Umbilical cord (tissue), 2 donors: ENCODE results near the gene SSX7. TPM values are rescaled to one million over a fixed set of nuclear protein-coding genes. Genes with fewer than 3 reads are reported as not detected.
"Not testable (repeated sequence)": the region's sequence is repeated elsewhere in the genome, so short reads cannot be mapped to it uniquely, and the experiment has no call there.

Source experiments
- DNase-seq: peaks from one replicate; pipeline ENCODE4 v3.0.0-alpha.2; 2015; ENCODE audit warnings: low spot score
- total RNA-seq: library from RNA; depleted of rRNA; stranded (reverse); fragments of >200 nt; gene quantifications from one replicate; pipeline ENCODE4 v1.2.3, GENCODE V29; 2014; ENCODE audit warnings: low replicate concordance; ENCODE audit not compliant: insufficient read depth

The SSX7 gene, protein sequence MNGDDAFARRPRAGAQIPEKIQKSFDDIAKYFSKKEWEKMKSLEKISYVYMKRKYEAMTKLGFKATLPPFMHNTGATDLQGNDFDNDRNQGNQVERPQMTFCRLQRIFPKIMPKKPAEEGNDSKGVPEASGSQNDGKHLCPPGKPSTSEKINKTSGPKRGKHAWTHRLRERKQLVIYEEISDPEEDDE
- not detected for total RNA-seq

DNA sequence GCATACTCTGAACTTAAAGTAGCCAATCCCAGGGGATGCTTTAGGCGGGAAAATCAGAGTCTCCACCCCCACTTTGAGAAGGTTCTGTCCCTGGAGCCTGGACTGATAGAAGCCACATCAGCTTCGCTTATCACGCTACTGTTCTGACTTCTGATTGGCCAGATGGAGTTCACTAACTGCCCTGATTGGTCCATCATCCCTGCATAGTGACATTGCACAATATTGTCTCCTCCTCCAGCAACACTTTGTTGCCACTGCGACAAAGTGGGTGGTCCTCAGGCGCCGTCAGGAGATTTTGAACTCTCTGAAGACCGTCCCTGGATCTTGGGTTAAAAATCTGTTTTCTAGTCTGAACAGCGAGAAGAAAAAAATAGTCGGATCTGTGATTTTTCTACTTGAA, at the start of gene SSX7:
SSX7 (minus strand) TSS at position 101 of the 400 bp plus-strand sequence. CDS start 1,428 bp downstream, outside the sequence.
- not testable (repeated sequence) for DNase-seq

DNA sequence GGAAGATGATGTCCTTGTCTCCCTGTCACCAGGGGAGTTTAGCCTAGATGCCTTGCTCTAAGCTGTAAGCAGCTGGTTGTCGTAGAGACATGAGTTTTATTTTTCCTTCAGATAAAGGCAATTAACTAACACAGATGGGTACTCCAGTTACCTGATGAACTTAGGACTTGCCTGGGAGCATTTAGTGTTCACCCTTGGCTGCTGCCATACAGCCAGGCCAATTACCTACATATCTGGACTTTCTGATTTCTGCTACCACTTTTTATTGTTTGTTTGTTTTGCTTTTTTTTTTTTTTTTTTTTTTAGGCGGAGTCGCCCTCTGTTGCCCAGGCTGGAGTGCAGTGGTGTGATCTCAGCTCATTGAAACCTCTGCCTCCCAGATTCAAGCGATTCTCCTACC, 37.3 kb upstream of the SSX7 start:
- DNase-seq = not testable (repeated sequence)

DNA sequence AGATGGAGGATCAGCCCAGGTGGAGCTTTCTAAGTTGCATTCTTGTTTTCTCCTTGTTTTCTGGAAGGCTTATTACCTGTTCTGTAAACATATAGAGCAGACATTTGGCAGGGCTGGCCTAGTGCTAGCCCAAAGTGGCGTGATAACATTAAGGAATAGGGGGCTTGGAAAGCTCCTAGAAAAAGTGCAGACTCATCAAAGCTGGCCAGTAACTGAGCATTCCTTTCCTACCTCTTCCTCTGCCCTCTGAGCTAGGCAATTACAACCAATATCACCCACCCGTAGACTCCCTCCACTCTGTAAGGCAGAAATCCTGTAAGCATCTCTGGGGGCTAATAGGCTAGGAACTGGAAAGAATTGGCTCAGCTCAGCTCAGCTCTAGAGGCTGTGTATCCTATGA, 7.5 kb upstream of the SSX7 start:
- DNase-seq = not testable (repeated sequence)

DNA sequence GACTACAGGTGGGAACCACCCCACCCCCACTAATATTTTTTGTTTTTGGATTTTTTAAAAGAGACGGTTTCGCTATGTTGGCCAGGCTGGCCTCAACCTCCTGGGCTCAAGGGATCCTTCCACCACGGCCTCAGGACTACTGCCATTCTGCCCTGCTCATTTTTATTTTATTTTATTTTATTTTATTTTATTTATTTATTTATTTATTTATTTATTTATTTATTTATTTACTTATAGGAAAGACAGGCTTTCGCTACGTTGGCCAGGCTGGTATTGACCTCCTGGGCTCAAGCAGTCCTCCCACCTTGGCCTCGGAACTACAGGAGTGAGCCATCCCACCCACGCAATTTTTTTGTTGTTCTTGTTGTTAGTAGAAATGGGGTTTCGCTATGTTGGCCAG, 775 bp upstream of the SSX7 start:
- not testable (repeated sequence) for DNase-seq

DNA sequence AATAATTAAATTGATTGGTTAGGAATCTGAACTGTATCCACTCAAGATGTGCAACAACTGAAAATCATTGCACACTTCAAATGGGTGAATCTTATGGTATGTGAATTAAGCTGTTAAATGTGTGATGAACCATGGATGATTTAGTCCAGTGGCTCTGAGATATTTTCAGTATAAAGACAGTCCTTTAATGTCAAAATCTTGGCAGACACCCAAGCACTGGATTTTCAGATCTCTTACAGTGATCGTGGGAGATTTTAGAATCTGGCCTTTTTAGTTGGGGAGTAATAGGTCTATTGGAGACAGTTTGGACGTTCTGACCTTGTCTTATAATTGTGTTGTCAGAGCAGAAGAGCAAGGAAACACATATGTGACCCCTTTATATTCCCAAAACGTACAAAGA, 4.0 kb downstream of the SSX7 start:
- DNase-seq = not testable (repeated sequence)

DNA sequence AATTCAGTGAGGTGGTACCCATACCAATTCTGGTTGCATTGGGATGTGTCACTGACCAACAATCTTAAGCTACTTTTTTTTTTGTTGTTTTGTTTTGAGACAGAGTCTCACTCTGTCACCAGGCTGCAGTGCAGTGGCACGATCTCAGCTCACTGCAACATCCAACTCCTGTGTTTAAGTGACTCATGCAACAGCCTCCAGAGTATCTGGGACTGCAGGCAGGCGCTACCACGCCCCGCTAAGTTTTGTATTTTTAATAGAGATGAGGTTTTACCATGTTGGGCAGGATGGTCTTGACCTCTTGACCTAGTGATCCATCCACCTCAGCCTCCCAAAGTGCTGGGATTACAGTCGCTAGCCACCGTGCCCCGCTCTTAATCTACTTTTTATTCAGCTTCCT, 5.7 kb downstream of the SSX7 start:
- DNase-seq = not testable (repeated sequence)

DNA sequence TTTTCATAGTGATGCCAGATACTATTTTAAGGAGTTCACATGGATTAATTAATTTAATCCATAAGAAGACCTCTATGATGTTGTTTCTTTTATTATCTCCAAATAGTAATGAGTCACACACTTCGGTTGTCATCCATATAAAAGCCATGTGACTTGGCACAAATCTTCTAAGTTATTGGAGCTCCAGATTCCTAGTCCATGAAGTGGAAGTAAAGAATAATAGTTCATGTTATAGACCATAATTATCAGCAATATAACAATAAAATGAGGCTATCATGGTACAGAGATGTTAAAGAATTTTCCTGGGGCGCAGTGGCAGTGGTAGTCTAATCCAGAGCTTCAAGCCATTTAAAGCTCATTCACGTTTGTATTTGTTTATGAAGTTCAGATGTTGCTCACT, 26.2 kb downstream of the SSX7 start:
- DNase-seq = not testable (repeated sequence)

DNA sequence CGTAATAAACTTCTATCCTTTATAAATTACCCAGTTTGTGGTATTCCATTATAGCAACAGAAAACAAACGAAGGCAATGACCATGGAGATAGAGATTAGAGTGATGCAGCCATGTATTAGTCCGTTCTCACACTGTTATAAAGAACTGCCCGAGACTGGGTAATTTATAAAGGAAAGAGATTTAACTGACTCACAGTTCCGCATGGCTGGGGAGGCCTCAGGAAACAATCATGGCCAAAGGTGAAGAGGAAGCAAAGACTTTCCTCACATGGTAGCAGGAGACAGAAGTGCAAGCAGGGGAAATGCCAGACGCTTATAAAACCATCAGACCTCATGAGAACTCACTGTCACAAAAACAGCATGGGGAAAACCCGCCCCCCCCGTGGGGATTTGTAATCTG, 34.0 kb downstream of the SSX7 start:
- DNase-seq = not testable (repeated sequence)

DNA sequence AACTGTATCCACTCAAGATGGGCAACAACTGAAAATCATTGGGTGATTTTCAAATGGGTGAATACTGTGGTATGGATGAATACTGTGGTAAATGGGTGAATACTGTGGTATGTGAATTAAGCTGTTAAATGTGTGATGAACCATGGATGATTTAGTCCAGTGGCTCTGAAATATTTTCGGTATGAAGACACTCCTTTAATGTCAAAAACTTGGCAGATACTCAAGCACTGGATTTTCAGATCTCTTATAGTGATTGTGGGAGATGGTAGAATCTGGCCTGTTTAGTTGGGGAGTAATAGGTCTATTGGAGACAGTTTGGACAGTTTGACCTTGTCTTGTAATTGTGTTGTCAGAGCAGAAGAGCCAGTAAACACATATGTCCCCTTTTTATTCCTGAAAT, 45.7 kb downstream of the SSX7 start:
- no peak for DNase-seq

DNA sequence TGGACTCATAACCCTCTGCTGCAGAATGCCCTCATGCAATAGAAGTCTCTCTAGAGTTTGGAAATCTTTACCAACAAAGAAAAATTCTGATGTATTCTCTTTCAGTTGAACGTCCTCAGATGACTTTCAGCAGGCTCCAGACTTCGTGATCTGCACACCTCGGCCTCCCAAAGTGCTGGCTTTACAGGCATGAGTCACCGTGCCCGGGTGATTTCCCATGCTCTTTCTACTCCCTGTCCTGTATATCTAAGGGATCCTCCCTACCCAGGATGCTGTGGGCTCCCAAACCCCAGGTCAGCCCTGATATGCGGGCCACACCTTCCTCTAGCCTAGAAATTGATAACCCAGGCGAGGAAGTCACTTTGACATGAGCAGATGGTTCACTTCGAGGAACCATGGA, 51.5 kb downstream of the SSX7 start:
- DNase-seq = not testable (repeated sequence)

DNA sequence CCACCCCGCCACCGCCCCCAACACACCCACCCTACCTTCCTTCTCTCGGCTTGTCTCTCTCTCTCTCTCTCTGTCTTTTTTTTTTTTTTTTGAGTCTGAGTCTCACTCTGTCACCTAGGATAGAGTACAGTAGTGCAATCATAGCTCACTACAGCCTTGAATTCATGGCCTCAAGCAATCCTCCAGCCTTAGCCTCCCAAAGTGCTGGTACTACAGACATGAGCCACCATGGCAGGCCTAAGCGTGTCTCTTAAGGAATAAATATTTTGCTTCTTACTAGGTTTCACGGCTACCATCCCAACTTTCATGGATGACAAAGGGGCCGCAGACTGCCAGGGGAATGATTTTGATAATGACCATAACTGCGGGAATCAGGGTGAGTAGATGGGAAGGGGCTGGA, 55.8 kb downstream of the SSX7 start:
- no peak for DNase-seq

DNA sequence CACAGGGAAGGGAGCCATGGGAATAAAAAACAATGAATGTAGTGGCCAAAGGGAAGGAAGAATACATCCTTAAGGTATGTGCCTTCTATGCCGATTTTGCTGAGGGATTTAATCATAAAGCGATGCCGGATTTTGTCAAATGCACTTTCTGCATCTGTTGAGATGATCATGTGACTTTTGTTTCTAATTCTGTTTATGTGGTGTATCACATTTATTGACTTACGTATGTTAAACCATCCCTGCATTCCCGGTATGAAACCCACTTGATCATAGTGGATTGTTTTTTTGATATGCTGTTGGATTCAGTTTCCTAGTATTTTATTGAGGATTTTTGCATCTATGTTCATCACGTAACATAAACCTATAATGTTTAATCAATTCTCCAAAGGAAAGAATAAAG, 60.0 kb downstream of the SSX7 start:
- no peak for DNase-seq

Other genes with a start within 250 kb of the SSX7 start
- gene XAGE1A, start 159.1 kb downstream of the SSX7 start, total RNA-seq = not detected
- gene XAGE1B, start 137.8 kb downstream of the SSX7 start, total RNA-seq = 5.5 TPM
- not detected for gene SSX2, start 52.3 kb upstream of the SSX7 start, total RNA-seq
- not detected for gene SSX2B, start 96.4 kb upstream of the SSX7 start, total RNA-seq
- gene SPANXN5, start 142.5 kb upstream of the SSX7 start, total RNA-seq = not detected
- not detected for gene XAGE5, start 156.4 kb upstream of the SSX7 start, total RNA-seq
- gene XAGE3, start 213.2 kb upstream of the SSX7 start, total RNA-seq = not detected
- gene FAM156B, start 242.4 kb upstream of the SSX7 start, total RNA-seq = 30.3 TPM